Neutrophil (primary cell): ENCODE results near the gene PDE8A.

Experiments used
- H3K27ac ChIP-seq: fragments of 200-600 bp; sonication (generic); 2 replicates; pipeline ENCODE4 v1.5.1; 2016; ENCODE audit warnings: mild to moderate bottlenecking, moderate library complexity
- H3K27me3 ChIP-seq: fragments of 200-600 bp; sonication (generic); 2 replicates; pipeline ENCODE4 v1.6.0; 2016; ENCODE audit warnings: mild to moderate bottlenecking
- H3K36me3 ChIP-seq: fragments of 200-600 bp; sonication (generic); 2 replicates; pipeline ENCODE4 v1.5.1; 2017
- H3K4me1 ChIP-seq, 2 experiments: fragments of 200-600 bp in 1 of 2; sonication (generic) in 1 of 2; 1 replicate in 1 of 2; 2 replicates in 1 of 2; pipeline versions ENCODE4 v1.5.1 to v1.6.1; 2013 to 2016; ENCODE audit warnings: low read depth in 1 of 2, low read length in 1 of 2, mild to moderate bottlenecking in 1 of 2, moderate library complexity in 1 of 2; ENCODE audit not compliant: control insufficient read depth in 1 of 2, insufficient read depth in 1 of 2
- H3K4me3 ChIP-seq, 2 experiments: fragments of 200-600 bp in 1 of 2; sonication (generic) in 1 of 2; 1 replicate in 1 of 2; 2 replicates in 1 of 2; pipeline ENCODE4 v1.5.1; 2013 to 2016; ENCODE audit warnings: low read depth in 1 of 2, low read length in 1 of 2, mild to moderate bottlenecking in 1 of 2, moderate library complexity in 1 of 2
- H3K9me3 ChIP-seq: fragments of 200-600 bp; sonication (generic); 2 replicates; pipeline ENCODE4 v1.5.1; 2016
- TF ChIP-seq, protein P1 (sequence below): fragments of 200-600 bp; sonication (generic); IDR thresholded peaks from 2 replicates; pipeline ENCODE4 v1.5.1; 2016; ENCODE audit warnings: antibody characterized with exemption

Gene PDE8A

DNA sequence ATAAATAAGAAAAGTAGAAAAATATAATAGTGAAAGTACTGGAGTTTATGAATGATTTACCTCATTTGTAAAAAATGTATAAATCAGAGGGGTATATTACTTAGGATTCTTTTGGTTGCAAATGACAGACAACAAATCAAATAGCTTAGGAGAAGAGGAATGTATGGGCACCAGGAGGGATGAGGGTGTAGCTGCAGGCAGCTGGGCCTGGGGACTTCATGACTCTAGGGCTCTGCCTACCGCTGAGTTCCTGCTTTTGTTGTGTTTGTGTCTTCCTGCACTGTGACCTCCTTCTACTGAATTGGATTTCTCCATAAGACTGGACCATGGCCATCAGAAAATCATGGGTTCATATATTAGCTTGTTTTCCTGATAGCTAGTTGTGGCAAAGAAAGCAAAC lies 27.9 kb upstream of the PDE8A start:
- Histone ChIP-seq H3K27ac (no peak overlapping the region), H3K4me1 (peaks cover 0 to 10% of the 10 kb centered on the region in 2 experiments), H3K27me3 (no peaks in the 10 kb centered on the region), H3K9me3 (no peaks in the 10 kb centered on the region), H3K4me3 (no peak overlapping the region), H3K36me3 (no peaks in the 10 kb centered on the region)
- TF ChIP-seq, protein P1, sequence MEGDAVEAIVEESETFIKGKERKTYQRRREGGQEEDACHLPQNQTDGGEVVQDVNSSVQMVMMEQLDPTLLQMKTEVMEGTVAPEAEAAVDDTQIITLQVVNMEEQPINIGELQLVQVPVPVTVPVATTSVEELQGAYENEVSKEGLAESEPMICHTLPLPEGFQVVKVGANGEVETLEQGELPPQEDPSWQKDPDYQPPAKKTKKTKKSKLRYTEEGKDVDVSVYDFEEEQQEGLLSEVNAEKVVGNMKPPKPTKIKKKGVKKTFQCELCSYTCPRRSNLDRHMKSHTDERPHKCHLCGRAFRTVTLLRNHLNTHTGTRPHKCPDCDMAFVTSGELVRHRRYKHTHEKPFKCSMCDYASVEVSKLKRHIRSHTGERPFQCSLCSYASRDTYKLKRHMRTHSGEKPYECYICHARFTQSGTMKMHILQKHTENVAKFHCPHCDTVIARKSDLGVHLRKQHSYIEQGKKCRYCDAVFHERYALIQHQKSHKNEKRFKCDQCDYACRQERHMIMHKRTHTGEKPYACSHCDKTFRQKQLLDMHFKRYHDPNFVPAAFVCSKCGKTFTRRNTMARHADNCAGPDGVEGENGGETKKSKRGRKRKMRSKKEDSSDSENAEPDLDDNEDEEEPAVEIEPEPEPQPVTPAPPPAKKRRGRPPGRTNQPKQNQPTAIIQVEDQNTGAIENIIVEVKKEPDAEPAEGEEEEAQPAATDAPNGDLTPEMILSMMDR = no peak

DNA sequence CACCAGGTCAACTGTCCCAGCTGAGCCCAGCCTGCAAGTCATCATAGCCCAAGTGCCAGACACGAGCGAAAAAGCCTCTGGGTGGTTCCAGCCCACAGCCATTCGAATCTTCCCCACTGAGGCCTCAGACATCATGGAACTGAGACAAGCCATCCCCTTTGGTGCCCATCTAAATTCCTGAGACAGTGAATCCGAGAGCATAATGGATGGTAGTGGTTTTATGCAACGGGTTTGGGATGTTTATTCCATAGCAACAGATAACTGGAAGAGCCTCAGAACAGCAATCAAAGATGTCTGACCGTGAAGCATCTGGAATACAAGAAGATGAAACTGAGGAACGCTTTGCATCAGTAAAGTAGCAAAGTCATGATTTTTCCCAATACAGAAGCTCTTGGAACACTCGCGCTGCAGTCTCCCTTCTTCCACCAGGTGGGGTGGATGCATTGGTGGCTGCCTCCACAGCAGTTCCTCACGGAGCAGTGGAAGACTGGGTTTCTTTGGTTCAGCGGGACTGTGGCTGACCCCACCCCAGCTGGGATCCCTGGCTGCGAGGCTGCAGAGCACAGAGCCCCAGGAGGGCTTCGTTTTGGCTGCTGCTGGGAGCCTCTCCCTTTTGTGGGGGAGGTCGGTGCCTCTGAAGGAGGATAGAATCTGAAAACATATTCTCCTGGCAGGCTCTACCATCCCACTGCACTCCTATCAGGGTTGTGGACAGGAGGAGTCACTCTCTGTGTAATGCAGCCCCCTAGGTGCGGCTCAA lies 26.4 kb upstream of the PDE8A start:
- Histone ChIP-seq H3K27ac (no peak overlapping the region), H3K4me3 (no peak overlapping the region), H3K9me3 (no peaks in the 10 kb centered on the region), H3K4me1 (peaks cover 13 to 22% of the 10 kb centered on the region in 2 experiments), H3K27me3 (no peaks in the 10 kb centered on the region), H3K36me3 (no peaks in the 10 kb centered on the region)
- TF ChIP-seq, protein P1 = no peak

- Histone ChIP-seq H3K4me3 (no peak overlapping the region), H3K36me3 (no peaks in the 10 kb centered on the region), H3K9me3 (no peaks in the 10 kb centered on the region), H3K27ac (no peak overlapping the region), H3K27me3 (no peaks in the 10 kb centered on the region), H3K4me1 (peaks cover 18 to 26% of the 10 kb centered on the region in 2 experiments)
- TF ChIP-seq, protein P1 = no peak
Measured at GRCh38 chr15:84956199-84956598, 25.5 kb upstream of the PDE8A start.

GRCh38 chr15:84960391-84961113 lies 21.1 kb upstream of the PDE8A start:
- H3K27ac ChIP-seq = no peak overlapping the region
- peaks cover 18 to 23% of the 10 kb centered on the region in 2 experiments for H3K4me1 ChIP-seq
- no peaks in the 10 kb centered on the region for H3K36me3 ChIP-seq
- TF ChIP-seq, protein P1 = no peak
- H3K27me3 ChIP-seq = no peaks in the 10 kb centered on the region
- H3K4me3 ChIP-seq = no peak overlapping the region
- H3K9me3 ChIP-seq = no peaks in the 10 kb centered on the region

DNA sequence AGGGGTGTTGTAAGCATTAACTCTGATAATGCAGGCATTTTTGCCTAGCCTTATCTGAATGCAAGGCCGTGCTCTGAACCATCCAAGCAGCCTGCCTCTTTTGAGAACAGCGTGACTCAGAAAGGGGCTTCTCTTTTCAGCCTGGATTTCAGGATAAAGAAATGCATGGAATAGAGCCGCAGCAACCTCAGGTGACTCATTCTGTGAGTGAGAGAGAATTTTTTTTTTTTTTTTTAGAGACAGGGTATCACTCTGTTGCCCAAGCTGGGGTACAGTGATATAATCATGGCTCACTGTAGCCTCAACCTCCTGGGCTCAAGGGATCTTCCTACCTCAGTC lies 20.6 kb upstream of the PDE8A start:
- TF ChIP-seq, protein P1 = no peak
- Histone ChIP-seq H3K4me1 (peaks cover 17 to 18% of the 10 kb centered on the region in 2 experiments), H3K4me3 (no peak overlapping the region), H3K36me3 (no peaks in the 10 kb centered on the region), H3K27me3 (no peaks in the 10 kb centered on the region), H3K9me3 (no peaks in the 10 kb centered on the region), H3K27ac (no peak overlapping the region)
